HK-2 (cell line): Measurements from ENCODE around the gene MCC.

ENCODE experiments used
- DNase-seq: peaks from one replicate; pipeline ENCODE4 v3.0.0-alpha.2; 2018; ENCODE audit not compliant: unreplicated experiment

MCC gene

DNA sequence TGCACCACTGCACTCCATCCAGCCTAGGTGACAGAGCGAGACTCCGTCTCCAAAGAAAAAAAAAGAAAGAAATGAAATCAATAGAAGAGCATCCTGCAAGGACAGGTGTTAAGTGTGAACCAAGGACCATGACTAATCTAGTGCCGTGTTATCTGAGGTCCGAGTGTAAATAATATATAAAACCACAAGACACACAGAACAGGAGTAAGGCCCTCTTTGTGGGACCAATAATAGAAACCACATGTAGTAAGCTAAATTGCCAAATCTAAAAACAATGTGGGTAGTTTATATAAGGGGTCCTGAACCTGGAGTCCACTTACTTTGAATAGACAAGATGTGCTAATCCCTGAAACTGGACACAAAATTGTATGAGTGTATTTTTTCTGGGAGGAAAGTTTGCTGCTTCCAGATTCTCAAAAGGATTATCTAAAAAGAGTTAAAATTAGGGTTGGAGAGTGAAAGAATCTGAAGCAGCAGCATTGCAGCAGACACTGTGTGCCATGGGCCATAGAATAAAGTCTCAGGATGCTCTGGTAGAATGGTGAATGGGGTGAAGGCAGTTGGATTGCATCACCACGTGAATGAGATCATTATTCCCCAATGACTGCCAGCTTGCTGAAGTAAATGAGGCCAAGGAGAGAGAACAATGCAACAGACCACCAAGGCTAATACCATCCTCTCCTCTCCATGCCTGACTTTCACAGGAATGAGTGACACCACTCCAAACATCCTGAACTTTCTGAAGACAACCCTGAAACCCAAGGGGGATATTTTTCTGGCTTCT lies 288.9 kb downstream of the MCC start:
- no peak for DNase-seq

- no peak for DNase-seq
These were observed 290.6 kb downstream of the MCC start for GRCh38 chr5:113197456-113198200.

DNA sequence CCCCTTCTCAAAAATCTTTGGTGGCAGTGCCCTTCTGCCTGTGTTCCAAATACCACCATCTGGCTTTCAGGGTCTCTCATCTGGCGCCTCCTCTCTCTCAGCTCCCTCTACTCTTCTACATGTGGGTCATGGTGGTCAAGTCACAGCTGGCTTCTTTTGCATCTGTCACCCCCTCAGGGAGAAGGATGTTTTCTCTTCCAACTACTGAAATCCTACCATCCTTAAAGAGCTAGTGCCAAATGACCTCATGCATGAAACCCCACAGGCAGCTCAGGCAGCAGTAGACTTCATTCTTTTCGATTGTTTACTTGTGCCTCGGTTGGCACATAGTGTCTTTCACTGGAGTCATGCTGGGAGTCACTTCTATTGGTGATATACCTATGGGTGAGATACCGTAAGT lies 292.5 kb downstream of the MCC start:
- DNase-seq = no peak

- DNase-seq = no peak
These were observed 293.0 kb downstream of the MCC start for GRCh38 chr5:113195251-113195650.

GRCh38 chr5:113194591-113194990 lies 293.7 kb downstream of the MCC start:
- DNase-seq = no peak

DNA sequence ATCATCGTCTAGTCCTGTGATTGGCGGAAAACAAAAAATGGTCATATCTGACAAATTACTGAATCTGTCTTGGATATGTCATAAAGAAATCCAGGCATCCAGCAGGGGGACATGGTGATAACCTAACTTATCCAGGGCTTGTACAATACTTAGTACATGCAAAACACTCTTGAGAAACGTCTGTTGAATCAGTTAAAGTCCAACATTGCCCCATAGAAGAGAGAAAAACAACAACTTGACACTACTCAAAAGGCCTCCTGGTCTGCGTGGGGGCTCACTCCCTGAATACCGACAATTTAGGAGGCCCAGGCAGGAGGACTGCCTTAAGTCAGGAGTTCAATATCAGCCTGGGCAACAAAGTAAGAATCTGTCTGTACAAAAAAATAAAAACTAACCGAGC lies 294.1 kb downstream of the MCC start:
- no peak for DNase-seq

DNA sequence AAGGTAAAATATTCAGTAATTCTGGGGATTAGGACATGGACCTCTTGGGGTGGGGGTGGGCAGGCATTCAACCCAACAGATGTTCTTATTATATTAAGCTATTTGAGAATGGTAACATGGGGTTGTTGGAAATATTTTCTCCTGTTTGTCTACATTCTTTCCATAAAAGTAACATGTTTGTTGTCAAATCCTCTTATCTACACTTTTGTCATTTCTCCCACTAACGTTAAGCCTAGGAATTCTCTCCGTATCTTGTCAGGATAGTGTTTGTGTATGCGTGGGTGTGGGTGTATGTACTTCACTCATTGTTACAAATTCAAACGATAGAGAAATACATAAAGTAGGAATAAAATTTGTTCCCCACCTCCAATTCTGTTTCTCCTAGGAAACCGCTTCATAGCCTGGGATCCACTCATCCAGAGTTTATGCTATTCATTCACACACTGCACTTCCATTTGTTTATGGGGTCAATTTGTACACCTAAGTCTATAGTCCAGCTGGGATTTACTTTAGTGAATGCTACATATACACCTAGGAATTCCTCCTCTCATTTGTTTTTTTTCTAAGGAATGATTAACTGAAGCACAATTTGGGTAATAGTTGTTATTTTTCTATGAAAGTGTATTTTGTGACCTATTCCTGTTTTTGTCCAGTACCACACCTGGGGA lies 294.8 kb downstream of the MCC start:
- DNase-seq = no peak

DNA sequence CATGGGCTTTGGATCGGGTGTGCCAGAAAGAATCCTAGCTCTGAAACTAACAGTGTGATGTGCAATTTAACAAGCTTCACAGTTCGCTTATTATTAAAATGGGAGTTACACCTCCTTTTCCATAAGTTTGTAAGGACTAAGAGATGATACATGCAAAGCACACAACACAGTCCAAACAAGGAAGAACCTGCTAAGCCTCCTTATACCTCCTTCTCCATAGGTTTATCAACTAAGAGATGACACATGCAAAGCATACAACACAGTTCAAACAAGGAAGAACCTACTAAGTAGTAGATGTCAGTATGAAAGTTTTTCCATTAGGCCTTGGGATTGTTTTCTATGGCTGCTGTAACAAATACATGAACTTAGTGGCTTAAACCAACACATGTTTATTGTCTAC lies 295.7 kb downstream of the MCC start:
- DNase-seq = no peak

DNA sequence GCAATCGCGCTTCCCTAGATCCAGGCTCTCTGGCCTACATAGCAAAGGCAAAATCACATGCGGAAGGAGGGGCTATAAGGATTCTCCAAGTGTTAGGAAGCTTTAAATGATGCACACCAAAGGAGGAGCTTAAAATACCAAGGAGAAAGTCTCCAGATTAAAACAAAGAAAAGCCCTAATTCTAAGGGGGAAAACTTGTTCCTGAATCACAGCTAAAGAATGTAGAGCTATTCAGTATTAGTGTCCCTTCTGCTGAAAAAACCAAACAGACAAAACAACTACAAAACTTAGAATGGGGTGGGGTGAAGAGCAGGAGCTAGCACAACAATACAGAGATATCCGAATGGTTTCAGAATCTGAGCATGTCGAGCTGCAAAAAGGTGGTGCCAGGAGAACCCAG lies 297.9 kb downstream of the MCC start:
- no peak for DNase-seq

DNA sequence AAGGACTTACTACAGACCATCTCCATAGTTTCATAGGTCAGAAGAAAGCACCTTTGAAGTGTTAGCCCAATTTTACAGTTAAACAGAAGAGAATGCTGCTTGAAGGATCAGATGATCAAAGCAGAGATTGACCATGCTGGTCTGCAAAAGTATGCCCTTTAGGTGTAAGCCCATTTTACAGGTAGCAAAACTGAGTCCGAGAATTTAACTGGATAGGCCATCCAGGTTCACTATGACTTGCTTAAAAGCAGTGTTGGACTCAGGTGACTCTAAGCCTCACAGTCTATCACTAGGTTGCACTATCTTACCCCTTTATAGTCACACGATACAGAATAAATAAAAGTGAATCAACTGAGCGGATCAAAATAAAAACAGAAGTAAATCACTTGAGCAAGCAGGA lies 299.0 kb downstream of the MCC start:
- DNase-seq = no peak

DNA sequence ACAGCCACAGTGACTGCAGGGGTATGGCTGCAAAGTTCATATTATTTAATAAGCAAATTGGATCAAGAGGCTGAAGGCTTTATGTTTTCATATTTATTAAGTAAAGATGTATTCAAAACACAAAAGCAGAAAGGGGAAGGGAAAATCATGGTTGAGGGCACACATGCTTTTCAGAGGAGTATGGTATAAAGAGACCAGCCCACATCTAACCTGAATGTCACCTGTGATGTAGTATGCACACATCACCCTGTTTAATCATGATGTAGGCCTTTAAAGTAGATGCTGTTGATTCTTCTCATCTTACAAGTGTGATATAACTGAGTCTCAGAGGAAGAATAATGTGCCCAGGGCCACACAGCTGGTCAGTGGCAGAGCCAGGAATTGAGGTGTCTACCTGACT lies 299.8 kb downstream of the MCC start:
- no peak for DNase-seq

GRCh38 chr5:113187906-113188305 lies 300.3 kb downstream of the MCC start:
- DNase-seq = no peak

DNA sequence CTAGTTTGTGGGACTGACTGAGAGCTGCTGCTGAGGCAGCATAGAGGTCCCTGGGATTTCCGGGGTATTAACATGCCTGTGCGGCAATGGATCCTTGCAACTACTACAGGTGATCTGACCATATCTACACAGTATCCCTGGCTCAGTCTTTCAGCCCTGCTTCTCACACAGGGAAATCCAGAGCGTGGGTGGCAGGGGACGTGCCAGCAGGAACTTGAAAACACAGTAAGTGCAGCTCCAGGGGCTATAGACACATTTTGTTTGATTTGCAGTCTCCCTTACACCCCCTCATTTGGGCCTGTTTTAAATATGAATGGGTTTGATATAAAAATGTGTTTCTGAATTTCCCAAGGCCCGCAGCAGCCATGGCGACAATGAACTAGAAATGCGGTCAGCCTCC lies 302.2 kb downstream of the MCC start:
- DNase-seq = no peak

DNA sequence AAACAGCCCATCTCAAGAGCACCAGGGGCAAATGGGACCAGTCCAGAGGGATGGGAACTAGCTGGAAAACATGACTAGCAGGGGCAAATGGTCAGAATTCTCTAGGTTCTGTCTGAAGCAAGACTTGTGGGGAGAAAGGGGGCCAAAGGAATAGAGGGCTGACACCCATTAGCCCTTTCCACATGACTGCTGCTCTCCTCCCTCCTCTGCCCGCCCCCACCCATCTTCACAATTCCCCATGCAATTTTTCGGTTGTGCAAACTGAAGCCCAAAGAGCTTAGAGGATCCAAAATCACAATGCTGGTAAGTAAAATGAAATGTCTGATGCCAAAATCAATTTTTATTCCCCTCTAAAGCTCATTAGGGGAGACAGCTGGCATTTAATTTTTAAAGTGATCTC lies 304.6 kb downstream of the MCC start:
- DNase-seq = no peak

DNA sequence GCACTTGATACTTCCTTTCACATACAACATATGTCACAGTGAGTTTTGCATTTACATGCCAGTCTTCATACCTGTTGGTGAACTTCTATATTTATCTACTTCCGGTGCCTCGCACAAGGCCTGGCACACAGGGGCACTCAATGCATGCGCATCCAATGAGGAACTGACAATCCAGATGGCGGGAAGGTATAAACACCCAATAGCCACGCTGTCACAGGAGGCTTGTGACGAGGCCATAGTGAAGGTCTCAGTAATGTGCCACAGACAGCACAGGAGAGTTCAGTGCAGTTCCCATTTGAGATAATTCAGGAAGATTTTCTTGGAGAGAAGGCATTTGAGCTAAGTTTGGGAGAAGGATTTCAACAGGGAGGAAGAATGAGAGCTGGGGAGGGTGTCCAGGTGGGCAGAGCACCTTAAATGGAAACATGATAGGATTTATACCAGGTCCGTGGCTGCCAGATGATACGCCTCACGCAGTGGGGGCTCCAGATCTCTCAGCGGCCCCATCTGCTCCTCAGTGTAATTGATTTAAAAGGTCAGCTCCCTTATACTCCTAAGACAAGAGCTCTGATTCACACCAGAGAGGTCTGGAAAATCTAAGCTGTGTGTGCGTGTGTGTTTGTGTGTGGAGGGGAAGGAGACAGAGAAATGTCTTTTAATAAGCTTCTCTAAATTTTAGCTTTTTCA lies 305.5 kb downstream of the MCC start:
- DNase-seq = no peak

GRCh38 chr5:113181853-113182490 lies 306.3 kb downstream of the MCC start:
- DNase-seq = no peak

DNA sequence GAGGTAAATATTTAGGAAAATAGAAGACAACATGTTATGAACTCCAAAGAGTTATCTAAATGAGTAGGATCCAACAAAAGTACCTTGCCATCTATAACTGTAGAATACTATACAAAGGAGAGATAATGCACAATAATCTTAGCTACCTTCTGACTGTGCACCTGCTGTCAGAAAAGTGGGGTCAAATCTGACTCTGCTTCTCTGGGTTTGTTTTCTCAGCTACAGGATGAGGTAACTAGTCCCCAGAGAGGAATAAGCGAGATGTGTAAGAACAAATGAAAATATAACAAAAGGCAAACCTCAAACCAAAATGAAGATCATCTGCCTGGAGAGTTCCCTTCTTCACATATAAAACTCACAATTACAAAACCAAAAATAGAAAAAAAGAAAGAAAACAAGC lies 306.8 kb downstream of the MCC start:
- DNase-seq = no peak

DNA sequence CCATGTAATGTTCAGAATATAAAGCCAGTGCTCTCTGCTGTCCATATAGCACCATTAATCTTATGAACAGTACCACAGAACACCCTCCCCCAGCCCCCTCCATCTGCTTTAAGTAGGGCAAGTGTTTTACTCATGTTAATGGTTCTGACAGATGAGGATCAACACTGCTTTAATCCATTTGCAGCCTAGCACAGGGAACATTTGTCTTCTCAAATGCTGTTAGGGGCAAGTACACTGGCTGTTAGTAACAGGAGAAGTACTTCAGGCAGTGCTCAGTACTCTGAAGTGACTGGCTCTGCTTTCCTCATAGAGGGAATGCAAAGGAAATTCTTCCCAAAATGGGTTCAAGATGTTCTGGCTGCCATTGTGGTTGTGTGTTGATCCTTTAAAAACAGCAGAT lies 309.1 kb downstream of the MCC start:
- no peak for DNase-seq

GRCh38 chr5:113178073-113178779 lies 310.0 kb downstream of the MCC start:
- no peak for DNase-seq

- no peak for DNase-seq
These were observed 311.0 kb downstream of the MCC start for GRCh38 chr5:113177225-113177624.

GRCh38 chr5:113176734-113177133 lies 311.5 kb downstream of the MCC start:
- no peak for DNase-seq
